GM23338 (cell line): ENCODE data around the gene LRRC73. TPM values are rescaled to one million over a fixed set of nuclear protein-coding genes. Genes with fewer than 3 reads are reported as not detected.

Source experiments
- ATAC-seq: fragments of 200-7000 bp; cut with Tn5 transposase; 3 replicates; pipeline ENCODE4 v1.9.1; 2020
- DNase-seq: peaks from one replicate; pipeline ENCODE4 v3.0.0-alpha.2; 2015; ENCODE audit warnings: low spot score
- H2AFZ ChIP-seq: fragments of 200-600 bp; sonication (generic); 2 replicates; pipeline ENCODE4 v1.8.0; 2016; ENCODE audit warnings: antibody characterized with exemption, mild to moderate bottlenecking, moderate library complexity
- H3F3A ChIP-seq: fragments of 200-600 bp; sonication (generic); replicated peaks from 2 replicates; pipeline ENCODE4 v1.8.0; 2017; ENCODE audit warnings: antibody characterized with exemption, mixed run types, low read depth
- H3K27ac ChIP-seq: fragments of 200-600 bp; sonication (generic); 2 replicates; pipeline ENCODE4 v1.6.1; 2016; ENCODE audit warnings: low read depth
- H3K27me3 ChIP-seq: fragments of 200-600 bp; sonication (generic); 2 replicates; pipeline ENCODE4 v1.8.0; 2016; ENCODE audit warnings: mild to moderate bottlenecking, mixed run types, moderate library complexity; ENCODE audit not compliant: insufficient read depth
- H3K36me3 ChIP-seq: fragments of 200-600 bp; sonication (generic); 2 replicates; pipeline ENCODE4 v1.8.0; 2016; ENCODE audit warnings: mild to moderate bottlenecking; ENCODE audit not compliant: insufficient read depth
- H3K4me1 ChIP-seq: fragments of 200-600 bp; sonication (generic); 2 replicates; pipeline ENCODE4 v1.8.0; 2016; ENCODE audit warnings: mild to moderate bottlenecking, moderate library complexity; ENCODE audit not compliant: insufficient read depth
- H3K4me2 ChIP-seq: fragments of 200-600 bp; sonication (generic); 2 replicates; pipeline ENCODE4 v1.7.1; 2017; ENCODE audit warnings: mixed run types
- H3K4me3 ChIP-seq: fragments of 200-600 bp; sonication (generic); 2 replicates; pipeline ENCODE4 v1.6.1; 2016; ENCODE audit warnings: mixed run types
- H3K79me2 ChIP-seq: fragments of 200-600 bp; sonication (generic); replicated peaks from 2 replicates; pipeline ENCODE4 v1.8.0; 2017; ENCODE audit warnings: mild to moderate bottlenecking; ENCODE audit not compliant: insufficient read depth
- H3K9me2 ChIP-seq: fragments of 200-600 bp; sonication (generic); 2 replicates; pipeline ENCODE4 v1.8.0; 2017; ENCODE audit not compliant: insufficient read depth
- H4K20me1 ChIP-seq: fragments of 200-600 bp; sonication (generic); replicated peaks from 2 replicates; pipeline ENCODE4 v1.8.0; 2017; ENCODE audit warnings: mild to moderate bottlenecking; ENCODE audit not compliant: insufficient read depth
- H3K27ac Mint-ChIP-seq: 2 replicates; pipeline ENCODE4 v1.8.0; 2020; ENCODE audit warnings: inconsistent platforms, mild to moderate bottlenecking, moderate library complexity, mixed read lengths
- H3K27me3 Mint-ChIP-seq: 3 replicates; pipeline ENCODE4 v1.8.0; 2022; ENCODE audit warnings: low read depth, mild to moderate bottlenecking, moderate library complexity, mixed read lengths, inconsistent platforms; ENCODE audit not compliant: insufficient read depth, poor library complexity
- H3K36me3 Mint-ChIP-seq: 3 replicates; pipeline ENCODE4 v1.8.0; 2021; ENCODE audit warnings: low read depth, mild to moderate bottlenecking, inconsistent platforms, moderate library complexity, mixed read lengths
- H3K4me1 Mint-ChIP-seq: 3 replicates; pipeline ENCODE4 v1.8.0; 2020; ENCODE audit warnings: mild to moderate bottlenecking, inconsistent platforms, mixed read lengths
- H3K4me3 Mint-ChIP-seq: 3 replicates; pipeline ENCODE4 v1.8.0; 2021; ENCODE audit warnings: moderate library complexity, mild to moderate bottlenecking, inconsistent platforms, mixed read lengths
- H3K9me3 Mint-ChIP-seq: 3 replicates; pipeline ENCODE4 v1.8.0; 2020; ENCODE audit warnings: moderate library complexity, mild to moderate bottlenecking, inconsistent platforms, mixed read lengths
- CREB1 ChIP-seq: fragments of 250-450 bp; sonication (Bioruptor Pico); IDR thresholded peaks from 2 replicates; pipeline ENCODE4 v1.5.0; 2020; ENCODE audit warnings: low read depth, mild to moderate bottlenecking, moderate library complexity
- EZH2 ChIP-seq: fragments of 200-600 bp; sonication (generic); IDR thresholded peaks from one replicate; pipeline ENCODE4 v1.8.0; 2017; ENCODE audit warnings: antibody characterized with exemption, mild to moderate bottlenecking, low read depth; ENCODE audit not compliant: unreplicated experiment
- EZH2phosphoT487 ChIP-seq: fragments of 200-600 bp; sonication (generic); IDR thresholded peaks from one replicate; pipeline ENCODE4 v1.8.1; 2018; ENCODE audit warnings: antibody characterized with exemption; ENCODE audit not compliant: unreplicated experiment
- JUNB ChIP-seq: IDR thresholded peaks from one replicate; pipeline ENCODE4 v1.6.1; 2016; ENCODE audit warnings: antibody characterized with exemption; ENCODE audit not compliant: unreplicated experiment
- NANOG ChIP-seq: IDR thresholded peaks from 2 replicates; pipeline ENCODE4 v1.6.1; 2016; ENCODE audit warnings: antibody characterized with exemption, borderline replicate concordance
- POLR2AphosphoS5 ChIP-seq: IDR thresholded peaks from 2 replicates; pipeline ENCODE4 v1.6.1; 2016; ENCODE audit warnings: antibody characterized with exemption, low read depth
- REST ChIP-seq: IDR thresholded peaks from one replicate; pipeline ENCODE4 v1.6.1; 2018; ENCODE audit warnings: antibody characterized with exemption; ENCODE audit not compliant: unreplicated experiment
- STAT1 ChIP-seq: IDR thresholded peaks from one replicate; pipeline ENCODE4 v1.6.1; 2016; ENCODE audit warnings: antibody characterized with exemption; ENCODE audit not compliant: unreplicated experiment
- ZNF114 ChIP-seq: fragments of 250-450 bp; sonication (Bioruptor Pico); IDR thresholded peaks from 2 replicates; pipeline ENCODE4 v1.5.0; 2020; ENCODE audit warnings: mild to moderate bottlenecking, moderate library complexity
- ZNF331 ChIP-seq: fragments of 250-450 bp; sonication (Bioruptor Pico); IDR thresholded peaks from 2 replicates; pipeline ENCODE4 v1.5.0; 2020; ENCODE audit warnings: low read depth, mild to moderate bottlenecking, moderate library complexity
- ZNF462 ChIP-seq: fragments of 250-450 bp; sonication (Bioruptor Pico); IDR thresholded peaks from 2 replicates; pipeline ENCODE4 v1.5.0; 2020; ENCODE audit warnings: mild to moderate bottlenecking, moderate library complexity
- polyA plus RNA-seq: library from polyadenylated mRNA; unstranded; fragments of >200 nt; fragmentation: Nextera tagmentation; extraction: Ambion mirVana; gene quantifications from 2 replicates; pipeline ENCODE4 v1.2.1, GENCODE V29; 2016
- total RNA-seq: library from RNA; depleted of rRNA; stranded (reverse); fragments of >200 nt; shearing (Covaris generic); gene quantifications from 2 replicates; pipeline ENCODE4 v1.2.3, GENCODE V29; 2014
- TF ChIP-seq, protein P1 (sequence below): IDR thresholded peaks from 2 replicates; pipeline ENCODE4 v1.6.1; 2016; ENCODE audit warnings: antibody characterized with exemption
- TF ChIP-seq, protein P2 (sequence below), 2 experiments: fragments of 200-600 bp in 1 of 2; sonication (generic) in 1 of 2; conservative IDR thresholded peaks; 2 replicates each; pipeline versions ENCODE4 v1.5.1 to v1.6.1; 2016 to 2017; ENCODE audit warnings: antibody characterized with exemption in 2 of 2, low read depth in 2 of 2, mild to moderate bottlenecking in 2 of 2, moderate library complexity in 1 of 2

Gene LRRC73
- total and polyA plus RNA-seq, 2 experiments from 2014 or later = 0.26 to 0.59 TPM

DNA sequence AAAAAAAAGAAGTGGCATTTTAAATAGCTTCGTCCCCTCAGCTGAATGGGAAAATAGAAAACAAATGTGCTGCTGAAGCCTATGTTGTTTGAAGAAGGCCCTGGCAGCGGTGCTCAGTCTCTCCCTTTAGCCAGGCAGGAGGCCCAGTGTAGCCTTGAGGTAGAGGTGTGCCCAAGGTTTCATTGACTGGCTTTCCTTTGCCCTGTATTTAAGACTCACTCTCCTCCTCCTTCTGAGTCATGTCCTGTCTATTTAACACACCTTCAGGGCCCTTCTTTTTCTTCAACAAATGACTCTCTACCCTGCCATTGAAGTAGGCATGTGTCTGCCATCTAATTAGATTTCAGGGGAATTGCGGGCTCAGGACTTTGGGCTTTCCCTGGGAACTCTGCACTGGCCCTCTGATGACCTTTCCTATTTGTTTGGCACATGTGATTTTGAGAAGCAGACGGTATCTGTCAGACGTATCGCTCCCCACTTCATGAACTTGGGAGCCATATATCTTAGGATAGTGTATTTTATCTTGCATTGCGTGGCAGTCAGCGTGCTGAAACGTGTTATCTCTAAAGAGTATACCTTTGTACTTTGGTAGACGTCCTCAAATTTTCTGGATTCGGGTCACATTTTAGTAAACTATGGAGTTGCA is 28.4 kb downstream of the LRRC73 start:
- Histone ChIP-seq H3K4me1 (peaks cover 42% of the 10 kb centered on the region), H4K20me1 (peaks cover 23% of the 10 kb centered on the region), H3K4me2 (peak overlapping the region; percentile 60), H3K79me2 (peaks cover 86% of the 10 kb centered on the region), H3K9me2 (no peaks in the 10 kb centered on the region), H3K27ac (peak overlapping the region; percentile 70; the same call in 1 of the 2 replicates), H2AFZ (no peak overlapping the region), H3F3A (no peaks in the 10 kb centered on the region), H3K4me3 (peak overlapping the region; percentile 25; the same call in 1 of the 2 replicates), H3K27me3 (no peaks in the 10 kb centered on the region), H3K36me3 (no peaks in the 10 kb centered on the region)
- H3K4me3 Mint-ChIP-seq = peak overlapping the region; percentile 14
- peaks cover 47% of the 10 kb centered on the region for H3K4me1 Mint-ChIP-seq
- H3K27me3 Mint-ChIP-seq = peaks cover 5% of the 10 kb centered on the region
- TF ChIP-seq ZNF114 (CRISPR knock-in tag) (no peak), NANOG (no peak), CREB1 (no peak), REST (no peak), ZNF331 (CRISPR knock-in tag) (no peak), POLR2AphosphoS5 (no peak), ZNF462 (CRISPR knock-in tag) (no peak), STAT1 (no peak), EZH2phosphoT487 (no peak), JUNB (no peak), EZH2 (no peak)
- TF ChIP-seq, protein P1, sequence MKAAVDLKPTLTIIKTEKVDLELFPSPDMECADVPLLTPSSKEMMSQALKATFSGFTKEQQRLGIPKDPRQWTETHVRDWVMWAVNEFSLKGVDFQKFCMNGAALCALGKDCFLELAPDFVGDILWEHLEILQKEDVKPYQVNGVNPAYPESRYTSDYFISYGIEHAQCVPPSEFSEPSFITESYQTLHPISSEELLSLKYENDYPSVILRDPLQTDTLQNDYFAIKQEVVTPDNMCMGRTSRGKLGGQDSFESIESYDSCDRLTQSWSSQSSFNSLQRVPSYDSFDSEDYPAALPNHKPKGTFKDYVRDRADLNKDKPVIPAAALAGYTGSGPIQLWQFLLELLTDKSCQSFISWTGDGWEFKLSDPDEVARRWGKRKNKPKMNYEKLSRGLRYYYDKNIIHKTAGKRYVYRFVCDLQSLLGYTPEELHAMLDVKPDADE = no peak
- TF ChIP-seq, protein P2, sequence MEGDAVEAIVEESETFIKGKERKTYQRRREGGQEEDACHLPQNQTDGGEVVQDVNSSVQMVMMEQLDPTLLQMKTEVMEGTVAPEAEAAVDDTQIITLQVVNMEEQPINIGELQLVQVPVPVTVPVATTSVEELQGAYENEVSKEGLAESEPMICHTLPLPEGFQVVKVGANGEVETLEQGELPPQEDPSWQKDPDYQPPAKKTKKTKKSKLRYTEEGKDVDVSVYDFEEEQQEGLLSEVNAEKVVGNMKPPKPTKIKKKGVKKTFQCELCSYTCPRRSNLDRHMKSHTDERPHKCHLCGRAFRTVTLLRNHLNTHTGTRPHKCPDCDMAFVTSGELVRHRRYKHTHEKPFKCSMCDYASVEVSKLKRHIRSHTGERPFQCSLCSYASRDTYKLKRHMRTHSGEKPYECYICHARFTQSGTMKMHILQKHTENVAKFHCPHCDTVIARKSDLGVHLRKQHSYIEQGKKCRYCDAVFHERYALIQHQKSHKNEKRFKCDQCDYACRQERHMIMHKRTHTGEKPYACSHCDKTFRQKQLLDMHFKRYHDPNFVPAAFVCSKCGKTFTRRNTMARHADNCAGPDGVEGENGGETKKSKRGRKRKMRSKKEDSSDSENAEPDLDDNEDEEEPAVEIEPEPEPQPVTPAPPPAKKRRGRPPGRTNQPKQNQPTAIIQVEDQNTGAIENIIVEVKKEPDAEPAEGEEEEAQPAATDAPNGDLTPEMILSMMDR (conservative IDR thresholded peaks at IDR 0.05; ENCODE audit: low read depth in 2 of 2) = no peak
- peak; percentile 23 for DNase-seq
- H3K27ac Mint-ChIP-seq = peak overlapping the region; percentile 26
- no peaks in the 10 kb centered on the region for H3K9me3 Mint-ChIP-seq
- peaks cover 8% of the 10 kb centered on the region for H3K36me3 Mint-ChIP-seq
- no peak for ATAC-seq
